HepG2 (cell line): ENCODE data around the gene SH3BGRL2.

ENCODE experiments used
- CBX2 ChIP-seq, 2 experiments: fragments of 200-600 bp in 1 of 2; sonication (generic); formaldehyde crosslinking in 1 of 2; IDR thresholded peaks; 2 replicates each; pipeline versions ENCODE4 v1.7.0 to v1.8.1; 2018 to 2022; ENCODE audit warnings: low read depth in 2 of 2, low read length in 1 of 2, mild to moderate bottlenecking in 1 of 2, missing genetic modification reagents in 1 of 2
- CENPX ChIP-seq: sonication (generic); formaldehyde crosslinking; IDR thresholded peaks from 2 replicates; pipeline ENCODE4 v1.9.0; 2021; ENCODE audit warnings: mild to moderate bottlenecking, missing genetic modification reagents, moderate library complexity
- STAT6 ChIP-seq: sonication (generic); formaldehyde crosslinking; IDR thresholded peaks from 2 replicates; pipeline ENCODE4 v1.4.0; 2020; ENCODE audit warnings: missing genetic modification reagents, mild to moderate bottlenecking, borderline replicate concordance
- ZBTB21 ChIP-seq: sonication (generic); formaldehyde crosslinking; IDR thresholded peaks from 2 replicates; pipeline ENCODE4 v1.4.0; 2020; ENCODE audit warnings: missing genetic modification reagents
- ZC3H4 ChIP-seq: sonication (generic); formaldehyde crosslinking; IDR thresholded peaks from 2 replicates; pipeline ENCODE4 v1.4.0; 2020; ENCODE audit warnings: missing genetic modification reagents, borderline replicate concordance

DNA sequence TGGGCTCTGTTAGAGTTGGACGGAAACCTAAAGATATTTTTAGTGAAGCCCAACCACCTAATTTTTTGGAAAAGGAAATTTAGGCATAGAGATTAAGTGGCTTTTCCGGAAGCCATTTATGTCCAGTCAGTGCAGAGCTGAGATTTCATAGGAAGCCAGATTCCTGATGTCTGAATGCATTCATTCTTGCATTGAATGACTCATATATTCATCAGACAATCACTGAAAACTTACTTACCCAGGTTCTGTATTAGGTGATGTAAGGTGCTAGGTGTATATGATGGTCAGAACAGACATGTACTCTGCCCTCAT lies 4.1 kb downstream of the SH3BGRL2 start:
- TF ChIP-seq STAT6 (no peak), ZBTB21 (CRISPR knock-in tag) (no peak), CBX2 (IDR thresholded peaks at IDR 0.05; ENCODE audit: low read depth, low read length) (no peak), CBX2 (CRISPR knock-in tag; IDR thresholded peaks at IDR 0.05; ENCODE audit: low read depth) (no peak), ZC3H4 (CRISPR knock-in tag) (no peak), CENPX (CRISPR knock-in tag) (no peak)
